Upper lobe of right lung (tissue), 1 donor: ENCODE results near the gene BAD. TPM values are rescaled to one million over a fixed set of nuclear protein-coding genes. Genes with fewer than 3 reads are reported as not detected.

ENCODE experiments used
- ATAC-seq: fragments of 200-7000 bp; cut with Tn5 transposase; one replicate; pipeline ENCODE4 v1.9.1; 2020; ENCODE audit warnings: mild to moderate bottlenecking, moderate library complexity
- DNase-seq: peaks from one replicate; pipeline ENCODE4 v3.0.0-alpha.2; 2020
- H3K27ac ChIP-seq: fragments of 200-600 bp; one replicate; pipeline ENCODE4 v1.8.0; 2022
- H3K27me3 ChIP-seq: fragments of 200-600 bp; one replicate; pipeline ENCODE4 v1.8.0; 2022; ENCODE audit warnings: mild to moderate bottlenecking
- H3K36me3 ChIP-seq: fragments of 200-600 bp; one replicate; pipeline ENCODE4 v1.8.0; 2022
- H3K4me1 ChIP-seq: fragments of 200-600 bp; one replicate; pipeline ENCODE4 v1.8.0; 2022
- H3K4me3 ChIP-seq: fragments of 200-600 bp; one replicate; pipeline ENCODE4 v1.8.0; 2022; ENCODE audit warnings: mild to moderate bottlenecking
- H3K9me3 ChIP-seq: fragments of 200-600 bp; one replicate; pipeline ENCODE4 v1.8.0; 2022
- intact Hi-C: fragments of 100-400 bp; cut with DNase I; formaldehyde crosslinking; loops from one replicate; pipeline ENCODE4 v1.11.0; 2022
- total RNA-seq: library from RNA; stranded (reverse); fragmentation: NEBNext Ultra II Directional; extraction: Animal tissue kit (Norgen Biotek cat#: 25700); gene quantifications from one replicate; pipeline ENCODE4 v1.2.1, GENCODE V29; 2021
- TF ChIP-seq, protein P1 (sequence below): fragments of 200-600 bp; IDR thresholded peaks from one replicate; pipeline ENCODE4 v1.8.0; 2022; ENCODE audit warnings: antibody characterized with exemption
- donor health status: DM: no; HTN: yes; CAD: no; lungs with severe emphysema.

The BAD gene
- total RNA-seq, 1 donor from 2014 or later = 58.9 TPM

DNA sequence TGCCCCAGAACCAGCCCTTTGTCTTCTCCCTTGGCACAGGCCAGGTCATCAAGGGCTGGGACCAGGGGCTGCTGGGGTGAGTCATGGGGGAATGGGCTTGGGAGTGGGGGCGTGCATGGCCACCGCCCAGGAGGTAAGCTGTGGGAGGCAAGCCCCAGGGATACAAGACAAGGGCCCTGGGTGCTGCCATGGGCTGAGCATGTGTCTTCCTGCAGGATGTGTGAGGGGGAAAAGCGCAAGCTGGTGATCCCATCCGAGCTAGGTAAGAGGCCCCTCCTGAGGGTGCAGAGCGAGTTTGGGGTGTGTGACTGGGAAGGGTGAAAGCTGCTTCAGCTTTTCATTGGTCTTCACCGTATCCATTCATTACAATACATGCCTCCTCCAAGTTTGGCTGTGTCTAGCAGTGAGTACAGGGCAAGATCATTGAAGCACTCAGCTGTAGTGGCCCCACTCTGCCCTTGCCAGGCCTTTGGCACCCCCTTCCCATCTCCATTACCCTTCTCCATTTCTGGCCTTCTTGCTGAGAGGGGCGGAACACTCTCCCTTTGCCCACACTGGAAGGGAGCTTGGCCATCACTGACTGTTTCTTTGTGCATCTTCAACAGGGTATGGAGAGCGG lies 41.1 kb downstream of the BAD start:
- no peak for DNase-seq
- TF ChIP-seq, protein P1, sequence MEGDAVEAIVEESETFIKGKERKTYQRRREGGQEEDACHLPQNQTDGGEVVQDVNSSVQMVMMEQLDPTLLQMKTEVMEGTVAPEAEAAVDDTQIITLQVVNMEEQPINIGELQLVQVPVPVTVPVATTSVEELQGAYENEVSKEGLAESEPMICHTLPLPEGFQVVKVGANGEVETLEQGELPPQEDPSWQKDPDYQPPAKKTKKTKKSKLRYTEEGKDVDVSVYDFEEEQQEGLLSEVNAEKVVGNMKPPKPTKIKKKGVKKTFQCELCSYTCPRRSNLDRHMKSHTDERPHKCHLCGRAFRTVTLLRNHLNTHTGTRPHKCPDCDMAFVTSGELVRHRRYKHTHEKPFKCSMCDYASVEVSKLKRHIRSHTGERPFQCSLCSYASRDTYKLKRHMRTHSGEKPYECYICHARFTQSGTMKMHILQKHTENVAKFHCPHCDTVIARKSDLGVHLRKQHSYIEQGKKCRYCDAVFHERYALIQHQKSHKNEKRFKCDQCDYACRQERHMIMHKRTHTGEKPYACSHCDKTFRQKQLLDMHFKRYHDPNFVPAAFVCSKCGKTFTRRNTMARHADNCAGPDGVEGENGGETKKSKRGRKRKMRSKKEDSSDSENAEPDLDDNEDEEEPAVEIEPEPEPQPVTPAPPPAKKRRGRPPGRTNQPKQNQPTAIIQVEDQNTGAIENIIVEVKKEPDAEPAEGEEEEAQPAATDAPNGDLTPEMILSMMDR = no peak
- H3K4me3 ChIP-seq = no peak overlapping the region
- H3K4me1 ChIP-seq = peaks cover 38% of the 10 kb centered on the region
- peaks cover 22% of the 10 kb centered on the region for H3K36me3 ChIP-seq
- H3K27me3 ChIP-seq = no peaks in the 10 kb centered on the region
- no peak overlapping the region for H3K27ac ChIP-seq
- intact Hi-C loops = no loop called here
- ATAC-seq = no peak
- no peaks in the 10 kb centered on the region for H3K9me3 ChIP-seq

DNA sequence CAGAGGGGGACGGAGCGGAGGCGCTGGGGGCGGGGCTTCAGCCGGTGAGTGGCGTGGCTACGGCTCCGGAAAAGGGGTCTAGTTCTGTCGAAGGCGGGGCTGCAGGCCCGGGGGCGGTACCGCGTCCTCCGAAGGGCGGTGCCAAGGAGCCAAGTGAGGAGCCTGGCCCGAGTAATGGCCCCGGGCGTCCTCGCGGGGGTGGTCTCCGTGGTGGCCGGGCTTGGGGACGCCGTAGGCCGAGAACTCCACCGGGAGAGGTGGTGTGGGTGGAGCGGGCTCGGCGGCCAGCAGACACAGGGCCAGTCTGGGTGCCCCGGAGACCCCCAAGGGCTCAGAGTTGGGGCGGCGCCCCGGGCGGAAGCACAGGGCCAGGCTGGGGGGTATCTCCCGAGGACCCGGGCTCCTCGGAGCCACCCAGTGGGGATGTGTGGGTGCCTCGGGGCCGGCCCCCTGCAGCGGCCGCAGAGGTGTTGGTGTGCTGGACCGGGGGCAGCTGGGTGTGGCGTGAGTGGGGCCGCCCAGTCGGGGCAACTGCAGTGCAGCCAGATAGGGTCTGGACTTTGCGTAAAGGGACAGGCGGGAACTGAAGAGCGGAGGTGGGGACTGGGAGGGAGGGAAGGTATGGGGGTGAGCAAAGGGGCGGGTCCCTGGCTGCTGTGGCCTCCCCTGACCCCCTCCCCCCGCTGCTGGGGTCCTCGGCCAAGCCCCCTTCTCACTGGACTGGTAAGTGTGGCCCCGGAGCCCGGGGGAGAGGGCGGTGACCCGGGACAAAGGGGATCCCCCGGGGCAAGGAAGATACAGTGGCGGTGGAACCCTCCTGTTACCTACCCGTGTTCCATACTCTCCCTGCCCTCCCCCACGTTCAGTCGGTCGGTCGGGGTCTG lies 42.7 kb downstream of the BAD start:
- Histone ChIP-seq H3K27me3 (no peaks in the 10 kb centered on the region), H3K4me3 (peak overlapping the region; percentile 94), H3K36me3 (peaks cover 28% of the 10 kb centered on the region), H3K4me1 (peaks cover 41% of the 10 kb centered on the region), H3K27ac (peak overlapping the region; percentile 98), H3K9me3 (no peaks in the 10 kb centered on the region)
- ATAC-seq (peak; percentile 0), DNase-seq (no peak)
- intact Hi-C loops = no loop called here
- TF ChIP-seq, protein P1 = peak; percentile 18

DNA sequence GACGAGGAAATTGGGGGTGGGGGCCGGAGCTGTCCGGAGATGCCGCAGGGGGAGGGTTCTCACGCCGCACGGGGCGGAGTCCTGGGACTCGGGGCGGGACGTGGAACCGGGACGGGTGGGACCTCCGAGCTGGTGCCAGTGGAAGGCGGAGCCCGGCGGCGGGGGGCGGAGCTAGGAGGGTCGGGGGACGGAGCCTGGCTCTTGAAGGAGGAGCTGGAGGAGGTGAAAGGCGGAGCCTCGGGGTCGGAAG lies 43.3 kb downstream of the BAD start:
- H3K27ac ChIP-seq = peak overlapping the region; percentile 98
- peak overlapping the region; percentile 94 for H3K4me3 ChIP-seq
- peak; percentile 100 for DNase-seq
- peaks cover 28% of the 10 kb centered on the region for H3K36me3 ChIP-seq
- intact Hi-C loops = no loop called here
- TF ChIP-seq, protein P1 = no peak
- peaks cover 41% of the 10 kb centered on the region for H3K4me1 ChIP-seq
- no peaks in the 10 kb centered on the region for H3K27me3 ChIP-seq
- H3K9me3 ChIP-seq = no peaks in the 10 kb centered on the region
- ATAC-seq = peak; percentile 91

DNA sequence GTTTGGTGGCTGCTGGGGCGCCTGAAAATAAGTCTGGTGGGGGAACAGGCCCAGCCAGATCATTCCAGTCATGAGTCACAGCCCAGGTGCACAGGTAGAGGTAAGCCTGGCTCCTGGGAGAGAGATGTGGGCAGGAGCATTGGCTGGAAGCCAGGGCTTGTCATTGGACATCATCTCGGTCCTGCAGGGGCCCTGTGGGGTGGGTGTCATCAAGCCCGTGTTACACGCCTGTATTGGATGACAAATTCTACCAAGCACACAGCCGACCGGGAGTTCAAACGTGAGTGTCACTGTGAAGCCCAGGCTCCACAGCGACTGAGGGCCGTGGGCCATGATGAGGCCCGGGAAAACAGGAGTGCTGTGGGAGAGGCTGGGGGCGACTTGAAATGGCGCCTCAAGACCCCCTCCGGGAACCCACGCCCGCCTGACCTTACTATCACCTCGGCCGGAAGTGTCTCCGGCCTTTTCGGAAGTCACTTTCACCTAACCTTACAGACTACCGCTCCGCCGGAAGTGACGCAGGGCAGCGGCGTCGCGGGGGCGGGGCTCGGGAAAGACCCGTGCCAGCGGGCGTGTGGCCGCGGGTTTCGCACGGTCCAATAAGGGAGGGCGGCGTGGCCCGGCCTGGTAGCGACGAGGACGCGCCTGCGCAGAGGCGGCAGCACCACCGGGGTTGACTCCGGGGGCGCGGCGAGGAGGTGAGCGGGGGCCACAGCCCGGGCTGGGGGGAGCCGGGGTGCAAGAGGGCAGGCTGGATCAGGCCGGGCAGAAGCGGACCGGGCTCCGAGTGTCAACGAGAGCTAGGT lies 43.8 kb downstream of the BAD start, which contains the start of gene FKBP2:
TSS of gene FKBP2 (plus strand) at position 661 of the 806 bp plus-strand sequence. CDS start 1,293 bp downstream, outside the sequence.
- ATAC-seq = peak; percentile 80
- H3K9me3 ChIP-seq = no peaks in the 10 kb centered on the region
- TF ChIP-seq, protein P1 = no peak
- intact Hi-C loops = no loop called here
- peaks cover 41% of the 10 kb centered on the region for H3K4me1 ChIP-seq
- peak; percentile 99 for DNase-seq
- peaks cover 28% of the 10 kb centered on the region for H3K36me3 ChIP-seq
- H3K27ac ChIP-seq = peak within 1 kb of the TSS; percentile 98
- H3K27me3 ChIP-seq = no peaks in the 10 kb centered on the region
- peak within 1 kb of the TSS; percentile 94 for H3K4me3 ChIP-seq

DNA sequence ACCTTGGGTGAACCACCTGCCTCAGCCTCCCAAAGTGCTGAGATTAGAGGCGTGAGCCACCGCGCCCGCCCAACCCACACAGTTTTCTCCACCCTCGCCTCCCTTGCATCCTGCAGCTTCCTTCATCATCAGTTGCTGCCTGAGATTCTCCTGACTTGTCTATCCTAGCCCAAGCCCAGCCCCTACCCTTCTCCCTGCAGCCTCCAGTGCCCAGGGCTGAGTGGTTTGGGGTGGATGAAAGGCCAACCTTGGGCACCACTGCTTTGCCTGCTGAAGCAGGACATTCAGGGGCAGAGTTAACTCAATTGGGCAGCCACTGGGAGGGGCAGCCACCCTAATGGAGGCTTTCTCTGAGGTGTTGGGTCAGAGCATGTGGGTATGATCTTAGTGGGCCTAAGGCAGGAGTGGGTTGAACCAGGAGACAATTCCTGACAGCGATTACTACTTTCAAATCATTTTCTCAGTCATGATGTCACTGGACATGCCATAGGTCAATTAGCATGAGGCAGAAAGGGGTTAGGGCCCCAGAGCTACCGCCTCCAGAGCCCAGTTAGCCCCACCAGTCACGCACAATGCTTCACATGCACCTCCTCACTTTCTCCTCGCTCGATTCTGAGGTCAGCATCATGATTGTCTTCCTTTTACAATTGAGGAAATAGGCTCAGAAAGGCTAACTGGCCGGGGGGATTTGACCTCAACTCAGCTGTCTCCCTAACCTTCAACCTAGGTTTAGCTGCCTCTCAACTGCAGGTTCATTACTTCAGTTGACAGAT lies 44.6 kb downstream of the BAD start:
- intact Hi-C loops = no loop called here
- H3K4me3 ChIP-seq = peak overlapping the region; percentile 94
- no peak for ATAC-seq

More for the DNA sequence above, 44.6 kb downstream of the BAD start:
- no peaks in the 10 kb centered on the region for H3K27me3 ChIP-seq
- peaks cover 28% of the 10 kb centered on the region for H3K36me3 ChIP-seq
- DNase-seq = peak; percentile 66
- TF ChIP-seq, protein P1 = no peak
- peaks cover 43% of the 10 kb centered on the region for H3K4me1 ChIP-seq
- peak overlapping the region; percentile 98 for H3K27ac ChIP-seq
- no peaks in the 10 kb centered on the region for H3K9me3 ChIP-seq
